NOMO-1 treated with dmso at 0.1 percent for 144 hours (cell line): ENCODE results near the gene RNF123.
"Not testable (repeated sequence)": the region's sequence is repeated elsewhere in the genome, so short reads cannot be mapped to it uniquely, and the experiment has no call there.

Experiments used
- DNase-seq: peaks from one replicate; lab custom pipeline; 2025; ENCODE audit not compliant: unreplicated experiment; lab: John Stamatoyannopoulos, UW

Gene RNF123

GRCh38 chr3:49675912-49676311 is 13.4 kb upstream of the RNF123 start:
- DNase-seq = no peak

DNA sequence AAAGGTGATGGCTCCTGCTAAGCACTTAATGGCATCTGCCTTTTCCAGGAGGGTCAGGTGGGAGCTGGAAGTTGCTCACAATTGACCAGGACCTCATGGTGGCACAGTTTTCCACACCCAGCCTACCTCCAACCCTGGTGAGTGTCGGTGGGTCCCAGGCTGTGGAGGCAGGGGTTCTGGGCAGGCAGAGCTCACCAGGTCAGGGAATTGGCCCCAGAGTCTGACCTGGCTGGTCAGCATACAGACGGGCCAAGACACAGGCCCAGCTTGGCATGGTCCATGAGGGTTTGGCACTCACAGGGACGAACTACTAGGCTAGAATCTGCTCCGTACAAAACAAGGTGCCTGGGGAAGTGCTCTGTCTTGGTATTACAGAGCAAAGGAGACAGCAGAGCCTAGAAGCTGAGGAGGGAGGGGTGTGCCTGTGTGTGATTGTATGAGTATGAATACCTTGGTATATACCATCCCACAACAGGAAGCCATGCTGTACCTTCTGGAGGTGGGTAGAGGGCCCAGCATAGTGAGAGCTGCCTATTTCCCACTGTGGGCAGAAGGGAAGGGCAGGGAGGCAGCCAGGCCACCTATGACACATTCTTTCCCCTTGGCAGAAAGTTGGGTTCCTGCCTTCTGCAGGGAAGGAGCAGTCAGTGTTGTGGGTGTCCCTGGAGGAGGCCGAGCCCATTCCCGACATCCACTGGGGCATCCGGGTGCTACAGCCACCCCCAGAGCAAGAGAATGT is 8.7 kb upstream of the RNF123 start:
- no peak for DNase-seq

- DNase-seq = no peak
Measured at GRCh38 chr3:49681232-49681522, 8.2 kb upstream of the RNF123 start.

DNA sequence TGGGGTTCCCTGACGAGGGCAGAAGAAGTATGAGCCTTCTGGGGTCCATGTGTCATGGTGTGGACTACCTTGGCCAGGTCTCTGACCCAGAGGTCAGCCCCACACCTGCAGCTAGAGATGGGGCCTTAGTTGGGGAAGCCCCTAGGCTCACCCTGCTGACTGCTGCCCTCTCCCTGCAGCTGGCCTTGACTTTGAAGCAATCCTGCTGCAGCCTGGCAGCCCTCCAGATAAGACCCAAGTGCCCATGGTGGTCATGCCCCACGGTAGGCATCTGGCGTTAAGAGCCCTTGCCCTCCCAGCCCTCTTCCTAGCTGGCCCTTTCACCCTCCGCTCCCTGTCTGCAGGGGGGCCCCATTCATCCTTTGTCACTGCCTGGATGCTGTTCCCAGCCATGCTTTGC is 7.8 kb upstream of the RNF123 start:
- DNase-seq = no peak

DNA sequence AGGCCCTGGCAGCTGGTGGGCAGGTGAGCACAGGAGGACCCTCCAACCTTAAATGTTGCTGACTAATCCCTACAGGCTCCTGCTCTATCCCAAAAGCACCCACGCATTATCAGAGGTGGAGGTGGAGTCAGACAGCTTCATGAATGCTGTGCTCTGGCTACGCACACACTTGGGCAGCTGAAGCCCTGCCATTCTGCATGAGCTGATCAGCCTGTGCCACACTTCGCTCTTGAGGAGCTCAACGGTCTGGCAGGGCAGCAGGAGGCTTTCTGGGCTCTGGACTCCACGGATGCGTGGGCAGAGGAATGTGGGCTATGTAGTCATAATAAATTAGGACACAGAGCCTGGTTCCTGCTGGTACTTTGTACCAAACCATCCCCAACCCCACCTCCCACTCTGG is 6.2 kb upstream of the RNF123 start:
- no peak for DNase-seq

DNA sequence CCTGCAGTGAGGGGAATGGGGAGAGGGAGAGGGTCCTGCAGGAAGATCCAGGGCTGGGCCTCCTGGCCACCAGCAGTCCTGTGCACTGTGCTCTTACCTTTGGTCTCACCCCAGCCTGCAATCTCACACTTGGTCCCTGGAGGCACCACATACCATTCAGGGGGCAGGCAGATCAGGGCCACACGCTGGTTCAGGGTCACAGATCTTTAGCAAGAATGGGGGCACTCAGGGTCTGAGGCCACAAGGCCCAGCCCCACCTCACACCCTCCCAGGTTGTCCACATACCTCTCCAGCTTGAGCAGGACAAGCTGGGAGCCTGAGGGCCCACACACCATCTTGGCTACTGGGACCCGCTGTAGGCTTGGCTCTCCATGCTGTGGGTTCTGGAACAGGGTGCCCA is 4.9 kb upstream of the RNF123 start:
- DNase-seq = not testable (repeated sequence)

GRCh38 chr3:49685103-49685502 is 4.3 kb upstream of the RNF123 start:
- not testable (repeated sequence) for DNase-seq

GRCh38 chr3:49685846-49686245 is 3.5 kb upstream of the RNF123 start:
- DNase-seq = not testable (repeated sequence)

- DNase-seq = not testable (repeated sequence)
Measured at GRCh38 chr3:49686346-49686745, 3.0 kb upstream of the RNF123 start.

- DNase-seq = not testable (repeated sequence)
Measured at GRCh38 chr3:49686769-49687423, 2.5 kb upstream of the RNF123 start.

GRCh38 chr3:49687424-49687795 is 1.9 kb upstream of the RNF123 start:
- not testable (repeated sequence) for DNase-seq

DNA sequence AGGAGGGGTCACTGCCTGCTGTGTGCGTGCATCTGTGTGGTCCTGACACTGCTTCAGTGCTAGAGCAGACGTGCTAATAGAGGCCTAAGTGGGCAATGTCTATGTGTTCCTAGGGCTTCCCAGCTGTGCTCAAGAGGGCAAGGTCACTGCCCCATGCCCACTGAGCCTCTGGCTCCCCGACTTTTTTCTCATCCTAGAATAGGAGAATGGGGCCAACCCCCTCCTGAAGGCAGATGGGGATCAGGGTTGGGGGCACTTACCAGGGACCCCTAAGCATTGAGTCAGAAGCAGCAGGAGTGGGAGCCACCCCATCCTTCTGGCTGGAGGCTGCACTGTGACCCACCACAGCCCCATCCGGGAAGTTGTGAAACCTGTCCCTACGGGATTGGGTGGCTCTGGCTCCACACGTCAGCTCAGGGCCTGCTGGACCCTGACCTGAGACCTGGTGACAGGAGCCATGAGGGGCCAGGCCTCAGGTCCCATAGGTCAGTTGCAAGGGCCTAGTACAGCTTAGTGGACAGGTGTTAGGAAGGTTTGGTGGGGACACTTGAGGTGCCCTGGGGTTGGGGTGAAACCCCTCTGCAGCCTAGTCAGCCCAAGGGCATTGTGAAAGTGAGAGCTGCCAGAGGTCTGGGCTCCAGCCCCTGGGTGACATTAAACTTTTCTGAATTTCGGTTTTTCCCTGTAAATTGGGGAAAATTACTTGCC is 865 bp upstream of the RNF123 start:
- DNase-seq = not testable (repeated sequence)

DNA sequence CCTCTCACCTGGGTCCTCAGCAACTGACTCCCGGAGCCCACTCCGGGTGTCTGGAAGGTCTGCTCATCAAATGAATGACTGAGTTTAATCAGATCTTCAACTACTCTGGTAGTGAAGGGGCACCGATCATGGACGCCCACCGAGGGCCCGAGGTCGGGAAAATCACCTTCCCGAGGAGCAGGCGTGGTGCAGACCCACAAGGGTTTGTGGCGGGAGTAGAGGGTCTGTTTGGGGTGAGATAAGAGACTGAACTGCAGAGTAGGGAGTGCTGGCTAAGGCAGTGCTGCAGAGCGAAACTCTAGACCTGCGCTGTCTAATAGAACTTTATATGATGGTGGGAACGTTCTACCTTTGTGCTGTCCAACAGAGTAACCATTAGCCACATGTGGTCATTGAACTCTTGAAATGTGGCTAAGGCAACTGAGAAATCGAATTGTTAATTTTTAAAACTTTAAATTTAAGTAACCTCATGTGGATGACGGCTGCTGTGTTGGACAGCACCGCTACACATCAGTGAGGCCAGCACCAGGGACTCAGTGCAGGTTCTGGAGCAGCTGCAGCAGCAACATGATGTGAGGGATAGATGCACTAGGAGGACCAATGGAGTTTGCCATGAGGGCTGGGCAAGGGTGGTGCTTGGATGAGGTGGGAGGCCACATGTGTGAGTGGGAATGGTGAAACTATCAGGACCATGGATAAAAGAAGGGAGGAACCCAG is 709 bp downstream of the RNF123 start:
- DNase-seq = not testable (repeated sequence)

GRCh38 chr3:49690856-49691255 is 1.5 kb downstream of the RNF123 start:
- not testable (repeated sequence) for DNase-seq

DNA sequence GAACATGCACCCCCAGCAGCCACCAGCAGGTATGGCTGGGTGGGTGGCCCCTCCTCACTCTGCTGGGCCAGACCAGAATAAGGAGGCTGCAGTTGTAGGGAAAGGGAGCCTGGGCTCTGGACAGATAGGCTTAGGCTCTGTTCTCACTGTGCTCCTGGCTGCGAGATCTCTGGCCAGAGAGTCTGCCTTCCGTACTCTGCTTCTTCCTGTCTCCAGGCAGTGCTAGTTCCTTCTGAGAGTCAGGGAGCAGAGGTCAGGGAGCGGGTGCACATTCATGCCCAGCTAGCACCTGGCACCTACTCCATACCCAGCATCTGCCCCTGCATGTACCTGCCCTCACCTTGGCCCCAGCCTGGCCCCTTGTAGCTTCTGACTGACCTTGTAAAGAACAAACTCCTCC is 2.1 kb downstream of the RNF123 start:
- DNase-seq = not testable (repeated sequence)

DNA sequence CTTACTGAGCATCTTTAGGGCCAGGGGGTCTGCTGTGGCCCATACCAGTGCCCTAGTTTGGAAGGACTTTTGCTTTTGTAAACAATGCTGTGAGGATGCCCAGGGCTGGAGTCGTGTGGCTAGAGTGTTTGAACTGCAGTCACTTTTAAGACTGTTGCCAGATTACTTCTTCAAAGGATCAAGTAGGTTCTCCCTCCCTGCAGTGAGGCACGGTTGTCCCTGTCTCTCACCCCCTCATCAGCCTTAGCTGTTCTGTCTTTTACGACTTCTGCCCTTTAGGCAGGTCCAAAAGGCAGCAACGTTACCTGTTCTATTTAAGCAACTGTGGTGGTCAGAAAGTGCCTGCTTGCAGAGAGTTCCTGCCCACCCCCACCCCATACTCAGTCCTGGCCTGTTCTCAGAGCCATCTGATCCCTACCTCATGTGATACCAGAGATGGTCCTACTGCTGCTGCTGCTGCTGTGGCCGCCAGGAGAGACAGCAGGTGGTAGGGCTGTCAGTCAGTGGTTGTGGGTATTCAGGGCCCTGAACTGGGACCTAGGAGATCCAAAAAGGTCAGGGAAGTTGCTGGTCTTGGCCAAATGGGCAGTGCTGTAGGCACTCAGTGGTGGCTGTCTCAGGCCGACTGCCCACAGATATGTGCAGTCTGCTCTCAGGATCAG is 5.2 kb downstream of the RNF123 start:
- not testable (repeated sequence) for DNase-seq

DNA sequence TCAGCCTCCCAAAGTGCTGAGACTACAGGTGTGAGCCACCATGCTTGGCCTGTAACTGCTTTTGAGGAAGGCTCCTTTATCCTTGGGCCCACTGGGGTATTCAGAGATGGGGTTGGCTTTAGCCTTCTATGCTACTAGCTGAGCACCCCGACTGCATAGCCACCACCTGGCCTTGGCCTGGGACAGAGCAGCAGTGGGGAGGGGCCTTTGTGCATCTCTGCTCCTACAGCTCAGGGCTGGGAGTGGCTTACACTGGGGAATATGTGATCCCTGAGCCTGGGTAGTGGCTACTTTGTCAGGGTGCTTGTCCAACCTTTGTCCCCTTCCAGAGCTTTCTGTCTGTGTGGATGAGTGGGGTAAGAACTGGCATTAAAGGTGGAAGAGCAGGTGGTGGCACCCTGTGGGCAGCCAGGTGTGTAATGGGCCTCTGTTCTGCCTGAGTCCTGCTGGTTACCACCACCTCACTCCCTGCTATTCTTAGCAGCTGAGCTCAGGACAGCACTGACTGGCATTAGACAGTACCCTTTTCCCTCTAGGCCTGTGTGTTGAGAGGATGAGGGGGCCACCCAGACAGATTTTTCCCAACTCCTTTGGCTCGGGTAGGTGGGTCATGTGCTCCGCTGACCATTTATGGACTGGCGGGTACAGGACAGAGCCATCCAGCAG is 6.1 kb downstream of the RNF123 start:
- not testable (repeated sequence) for DNase-seq

- no peak for DNase-seq
Measured at GRCh38 chr3:49699281-49699979, 10.1 kb downstream of the RNF123 start.

DNA sequence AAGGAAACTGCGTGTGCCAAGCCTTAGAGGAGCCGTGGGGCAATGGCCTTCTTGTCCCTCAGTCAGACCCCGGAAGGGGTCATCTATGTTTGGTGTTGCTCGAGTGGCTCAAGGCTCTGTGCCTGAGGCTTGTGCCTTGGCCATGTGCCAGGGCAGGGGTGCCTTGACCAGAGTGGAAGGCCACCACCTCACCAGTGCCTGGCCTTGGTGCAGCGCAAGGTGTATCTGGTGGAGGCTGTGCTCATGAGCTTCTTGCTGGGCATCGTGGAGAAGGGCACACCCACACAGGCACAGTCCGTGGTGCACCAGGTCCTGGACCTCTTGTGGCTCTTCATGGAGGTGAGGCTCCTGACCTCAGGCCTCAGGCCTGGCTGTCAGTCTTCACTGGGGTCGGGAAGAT is 10.7 kb downstream of the RNF123 start:
- no peak for DNase-seq
